Measurements from ENCODE around the gene ZNF22.

ZNF22 gene

DNA sequence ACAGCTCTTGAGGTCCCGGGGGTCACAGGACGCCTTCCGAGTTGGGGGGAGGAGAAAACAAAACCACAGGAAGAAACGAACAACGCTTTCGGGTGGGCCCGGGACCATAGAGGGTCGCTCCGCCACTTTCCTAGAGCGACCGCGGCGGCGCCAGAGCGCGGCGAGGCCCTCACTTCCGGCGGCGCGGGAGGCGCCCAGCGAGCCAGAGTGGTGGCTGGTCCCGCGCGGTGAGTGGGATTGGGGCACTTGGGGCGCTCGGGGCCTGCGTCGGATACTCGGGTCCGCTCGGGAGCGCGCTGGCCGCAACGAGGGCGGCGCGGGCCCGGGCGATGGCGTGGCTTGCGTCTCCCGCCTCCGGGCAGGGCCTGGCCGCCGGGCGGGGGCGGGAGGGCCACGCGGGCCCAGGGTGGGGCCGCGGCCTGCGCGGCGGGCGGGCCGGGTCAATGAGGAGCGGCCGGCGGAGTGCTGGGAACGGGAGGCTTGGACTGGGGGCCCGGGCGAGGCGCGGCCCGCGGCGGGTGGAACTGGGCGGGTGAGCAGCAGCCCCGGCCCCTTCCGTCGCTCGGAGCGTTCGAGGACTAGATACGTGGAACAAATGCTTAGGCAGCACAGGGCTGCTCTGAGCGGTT lies at the start of gene ZNF22:
Gene ZNF22 (plus strand): TSS at position 172 of the 629 bp plus-strand sequence. CDS start 2,446 bp downstream, outside the sequence.
- DNase-seq (ENCODE audit: low read depth), result peak; percentile 69

DNA sequence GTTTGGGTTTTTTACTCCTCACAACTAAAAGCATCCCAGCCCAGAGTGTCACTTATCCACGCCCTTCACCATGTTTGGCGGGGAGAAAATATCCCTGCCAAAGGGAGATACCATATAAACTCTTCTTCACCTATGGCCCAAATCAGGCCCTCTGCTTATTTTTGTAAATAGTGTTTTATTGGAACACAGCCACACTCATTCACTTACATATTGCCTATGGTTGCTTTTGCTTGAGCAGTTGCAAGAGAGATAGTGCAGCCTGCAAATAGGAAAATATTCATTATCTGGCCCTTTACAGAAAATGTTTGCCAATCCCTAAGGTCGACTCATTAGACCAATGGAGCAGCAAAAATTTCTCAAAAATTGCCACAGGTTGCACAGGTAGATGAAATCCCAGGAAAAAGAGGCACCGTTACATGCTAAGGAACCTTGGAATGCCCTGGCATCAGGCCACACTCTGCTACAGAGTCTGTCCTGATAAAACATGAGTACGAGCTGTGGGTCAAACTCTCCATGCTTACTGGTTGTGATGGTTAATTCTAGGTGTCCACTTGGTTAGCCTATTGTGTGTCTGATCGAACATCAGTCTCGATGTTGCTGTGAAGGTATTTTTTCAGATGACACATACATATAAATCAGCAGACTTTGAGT lies 49.0 kb upstream of the ZNF22 start:
- DNase-seq (ENCODE audit: low read depth), result no peak

DNA sequence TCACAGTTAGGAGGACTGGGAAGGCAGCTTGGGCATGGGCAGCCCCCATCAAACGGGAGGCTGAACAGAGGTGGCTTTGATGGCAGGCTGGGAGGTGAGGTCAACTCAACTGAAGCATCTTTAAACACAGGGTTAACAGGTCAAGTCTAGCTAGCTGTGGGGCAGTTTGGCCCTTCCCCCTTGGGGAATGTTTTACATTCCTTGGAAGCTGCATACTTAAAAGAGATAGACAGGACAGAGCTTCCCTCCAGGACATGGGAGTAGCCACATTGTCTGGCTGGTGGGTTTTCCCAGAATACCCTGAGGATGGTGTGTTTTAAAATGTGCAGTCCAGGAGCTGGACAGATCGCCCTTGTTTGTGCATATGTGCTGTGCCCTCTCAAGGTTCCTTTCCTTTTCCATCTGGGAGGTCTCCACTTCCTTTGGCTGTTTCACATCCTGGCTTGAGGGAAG lies 47.9 kb upstream of the ZNF22 start:
- DNase-seq (ENCODE audit: low read depth), result no peak

DNA sequence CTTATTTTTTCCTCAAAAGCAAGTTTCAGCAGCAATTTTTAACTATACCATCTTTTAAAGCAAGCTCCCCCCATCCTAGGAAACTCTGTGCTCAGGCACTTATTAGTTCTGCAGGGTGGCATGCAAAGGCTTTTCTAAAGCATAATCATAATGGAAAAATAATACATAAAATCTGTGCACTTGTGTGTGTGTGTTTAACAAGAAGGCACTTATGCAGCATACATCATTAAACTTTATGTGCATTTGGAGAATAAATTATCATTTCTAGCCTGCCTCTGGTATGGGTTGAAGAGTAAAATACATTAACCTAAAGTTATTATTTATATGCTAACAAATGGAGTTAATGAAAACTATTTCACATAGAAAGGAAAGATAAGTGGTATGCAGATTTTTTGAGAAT lies 46.7 kb upstream of the ZNF22 start:
- DNase-seq (ENCODE audit: low read depth), result no peak

DNA sequence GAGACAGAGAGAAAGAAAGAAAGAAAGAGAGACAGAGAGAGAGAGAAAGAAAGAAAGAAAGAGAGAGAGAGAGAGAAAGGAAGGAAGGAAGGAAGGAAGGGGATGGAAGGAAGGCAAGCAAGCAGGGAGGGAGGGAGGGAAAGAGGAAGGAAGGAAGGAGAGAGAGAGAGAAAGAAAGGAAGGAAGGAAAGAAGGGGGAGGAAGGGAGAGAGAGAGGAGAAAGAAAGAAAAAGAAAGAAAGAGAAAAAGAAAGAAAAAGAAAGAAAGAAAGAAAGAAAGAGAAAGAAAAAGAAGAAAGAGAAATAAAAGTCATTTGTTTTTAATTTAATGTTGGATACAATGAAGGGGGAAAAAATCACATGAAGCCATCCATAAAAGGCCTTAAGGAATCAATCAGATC lies 45.8 kb upstream of the ZNF22 start:
- DNase-seq (ENCODE audit: low read depth), result no peak

DNA sequence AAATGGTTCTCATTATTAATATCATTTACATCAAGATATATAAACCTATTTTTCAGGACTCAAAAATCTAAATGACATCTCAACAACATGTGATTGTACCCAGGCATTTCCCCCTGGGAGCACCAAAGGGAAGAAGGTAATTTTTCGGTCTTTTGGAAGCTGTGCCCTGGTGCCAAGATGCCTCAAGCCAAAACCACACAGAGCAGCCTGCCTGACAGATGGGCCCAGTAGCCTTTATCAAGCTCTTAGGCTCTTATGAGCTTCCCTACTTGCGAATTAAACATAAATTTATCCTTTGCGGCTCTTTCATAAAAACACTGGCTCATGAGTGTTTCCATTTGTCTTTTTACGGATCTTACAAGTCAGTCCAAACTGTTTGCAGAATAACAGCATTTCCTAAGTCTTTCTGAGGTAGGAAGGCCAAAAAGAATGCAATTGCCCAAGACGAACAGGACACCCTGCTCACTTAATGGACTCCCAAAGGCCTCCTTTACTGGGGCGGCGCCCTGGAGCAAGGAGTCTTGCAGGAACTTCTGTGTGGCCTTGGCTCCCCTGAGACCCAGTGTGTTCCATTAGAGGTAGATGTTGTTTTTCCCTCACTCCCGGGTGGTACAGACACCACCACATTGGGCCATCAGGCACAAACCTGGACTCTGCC lies 45.2 kb upstream of the ZNF22 start:
- no peak for DNase-seq (ENCODE audit: low read depth)

DNA sequence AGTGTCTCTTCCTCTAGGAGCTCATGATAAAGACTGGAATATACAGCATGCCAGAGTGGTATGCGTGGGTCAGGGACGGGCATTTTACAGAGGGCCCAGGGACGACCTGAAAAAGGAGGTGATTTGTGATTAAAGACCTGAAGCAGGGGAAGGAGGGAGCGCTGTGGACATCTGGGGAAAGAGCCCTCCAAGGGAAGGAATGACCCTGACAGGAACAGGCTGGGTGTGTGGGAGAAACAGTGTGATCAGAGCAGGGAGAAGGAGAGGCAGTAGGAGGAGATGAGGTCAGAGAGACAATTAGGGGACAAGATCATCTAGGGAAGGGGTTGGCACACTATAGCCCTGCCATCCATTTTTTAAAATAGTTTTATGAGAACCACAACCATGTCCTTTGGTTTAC lies 44.5 kb upstream of the ZNF22 start:
- no peak for DNase-seq (ENCODE audit: low read depth)

DNA sequence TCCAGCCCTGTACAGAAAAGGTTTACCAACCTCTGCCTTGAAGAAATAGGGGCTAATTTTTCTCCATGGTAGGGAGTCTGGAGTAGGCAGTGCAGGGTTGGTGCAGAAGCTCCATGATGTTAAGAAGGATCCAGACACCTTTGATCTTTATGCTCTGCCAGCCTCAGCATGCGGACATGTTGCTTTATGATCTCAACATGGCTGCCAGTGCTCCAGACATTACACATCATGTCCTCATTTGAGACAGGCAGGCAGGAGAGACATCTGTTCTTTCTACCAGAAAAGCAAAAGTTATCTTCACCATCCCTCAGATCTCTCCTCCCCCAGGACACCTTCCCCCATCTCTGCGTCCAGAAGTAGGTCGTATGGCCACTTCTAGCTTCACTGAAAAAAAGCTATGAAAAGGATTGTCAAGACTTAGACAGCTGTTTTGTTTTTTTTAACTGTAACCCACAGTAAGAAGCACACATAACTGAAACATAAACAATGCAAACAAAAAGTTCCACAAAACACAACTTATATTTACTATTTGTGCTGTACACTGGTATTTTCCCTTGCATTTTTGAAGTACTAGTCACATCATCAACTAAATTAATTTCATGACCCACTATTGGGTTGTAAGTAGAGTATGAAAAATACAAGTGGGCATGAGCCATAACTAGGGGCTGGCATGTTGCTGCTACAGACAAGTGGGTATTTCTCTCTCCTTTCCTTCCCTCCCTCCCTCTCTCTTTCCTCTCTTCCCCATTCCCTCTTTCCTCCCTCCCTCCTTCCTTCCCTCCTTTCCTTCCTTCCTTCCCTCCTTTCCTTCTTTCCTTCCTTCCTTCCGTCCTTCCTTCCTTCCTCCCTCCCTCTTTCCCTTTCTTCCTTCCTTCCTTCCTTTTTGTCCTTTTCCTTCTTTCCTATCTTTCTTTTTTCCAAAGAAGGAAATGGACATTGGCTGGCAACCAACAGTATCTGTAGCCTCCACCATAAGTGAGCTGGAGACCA lies 43.7 kb upstream of the ZNF22 start:
- no peak for DNase-seq (ENCODE audit: low read depth)

DNA sequence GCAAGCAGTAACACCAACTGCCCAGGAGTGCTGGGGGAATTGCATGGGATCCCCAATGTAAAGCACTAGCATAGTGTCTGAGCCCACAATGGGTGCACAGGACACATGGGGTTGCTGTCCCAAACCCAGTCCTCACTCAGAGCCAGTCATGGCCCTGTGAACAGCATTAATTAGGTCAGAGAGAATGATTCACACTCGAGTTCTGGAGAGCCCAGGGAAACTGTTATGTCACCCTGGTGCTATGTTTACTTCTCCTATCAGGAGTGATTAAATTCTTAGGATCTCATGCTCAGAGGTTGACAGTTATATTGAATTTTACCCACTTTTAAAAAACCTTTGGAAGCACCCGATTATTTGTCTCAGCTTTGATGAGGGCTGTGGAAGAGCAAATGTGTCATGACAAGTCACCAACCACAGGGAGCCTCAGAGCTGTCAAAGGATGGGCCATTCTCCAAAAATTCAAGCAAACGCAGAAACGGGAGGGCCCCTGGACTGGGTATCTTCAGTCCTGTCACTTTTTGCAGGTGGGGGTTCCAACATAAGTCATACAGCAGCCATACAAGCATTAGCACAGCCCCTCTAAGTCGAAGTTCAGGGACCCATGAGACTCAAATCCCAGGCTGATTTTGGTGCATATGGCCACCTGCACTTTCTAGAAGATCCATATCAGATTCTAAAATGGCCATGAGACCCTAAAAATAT lies 42.4 kb upstream of the ZNF22 start:
- no peak for DNase-seq (ENCODE audit: low read depth)

DNA sequence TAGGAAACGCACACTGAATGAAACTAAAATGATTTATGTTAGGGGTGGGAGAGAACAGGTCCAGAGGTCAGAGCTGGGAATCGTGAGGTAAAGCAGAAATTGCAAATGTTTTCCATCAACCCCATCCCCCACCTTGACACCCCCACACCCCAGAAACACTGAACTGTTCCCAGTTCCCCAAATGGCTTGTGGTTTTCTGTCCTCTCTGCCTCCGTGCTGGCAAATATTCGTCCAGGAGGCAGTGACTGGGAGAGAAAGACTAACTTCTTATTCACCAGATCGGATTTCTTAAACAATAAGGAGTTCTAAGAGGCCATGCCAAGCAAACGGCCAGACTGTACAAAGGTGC lies 41.9 kb upstream of the ZNF22 start:
- no peak for DNase-seq (ENCODE audit: low read depth)

DNA sequence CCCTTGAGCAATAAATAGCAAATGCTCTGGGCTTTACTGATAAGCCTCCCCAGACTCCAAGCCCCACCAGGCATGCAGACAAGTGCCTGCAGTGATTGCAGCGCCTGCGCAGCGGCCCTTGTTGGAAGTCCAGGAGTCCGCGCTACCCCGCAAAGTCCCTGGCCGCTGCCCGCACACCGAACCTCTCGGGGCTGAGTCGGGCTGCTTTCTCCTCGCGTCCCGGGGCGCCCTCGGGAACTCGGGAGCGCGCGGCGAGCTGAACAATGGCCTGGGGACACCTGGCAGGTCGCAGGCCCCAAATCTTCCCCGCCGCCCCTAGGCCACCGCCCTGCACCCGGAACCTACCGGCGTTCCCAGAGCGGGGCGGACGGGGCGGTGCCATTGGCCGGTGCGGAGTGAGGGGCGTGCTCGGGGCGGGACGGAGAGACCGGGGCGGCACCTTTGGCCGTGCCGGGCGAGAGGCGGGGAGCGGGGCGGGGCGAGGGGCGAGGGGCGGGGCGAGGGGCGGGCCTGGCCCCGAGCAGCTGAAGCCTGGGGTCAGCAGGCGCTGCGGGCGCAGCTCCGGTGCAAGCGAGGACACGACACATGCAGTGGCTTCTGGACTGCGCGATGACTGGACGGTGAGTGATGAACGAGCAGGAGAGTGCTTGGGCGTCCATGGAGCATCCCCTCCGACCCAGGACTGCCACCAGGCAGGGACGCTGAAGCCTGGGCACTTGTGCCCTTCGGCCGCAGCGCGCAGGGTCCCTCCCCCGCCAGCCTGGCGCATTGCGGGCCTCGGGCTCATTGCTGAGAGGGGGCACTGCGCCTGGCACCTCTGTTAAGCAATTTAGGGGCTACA lies 41.3 kb upstream of the ZNF22 start, which contains the start of gene RASSF4:
Gene RASSF4 (plus strand): TSS at position 556 of the 841 bp plus-strand sequence. CDS start 10,401 bp downstream, outside the sequence.
- peak; percentile 87 for DNase-seq (ENCODE audit: low read depth)

DNA sequence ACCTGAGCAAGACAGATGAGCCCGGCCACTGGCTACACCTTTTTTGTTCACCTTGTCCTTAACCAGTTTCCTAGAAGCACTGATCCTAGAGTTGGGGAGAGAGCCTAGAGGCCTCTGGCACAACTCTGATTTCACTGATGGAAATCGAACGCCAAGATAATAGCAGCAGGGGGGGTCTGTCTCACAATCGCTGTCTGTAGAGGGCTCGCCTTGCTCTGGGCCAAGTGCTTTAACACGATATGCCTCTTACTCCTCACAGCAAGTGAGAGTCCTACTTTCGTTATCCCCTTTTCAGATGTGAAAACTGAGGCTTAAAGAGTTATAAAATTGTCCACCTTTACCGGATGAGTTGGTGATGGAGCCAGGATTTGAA lies 40.6 kb upstream of the ZNF22 start:
- no peak for DNase-seq (ENCODE audit: low read depth)

DNA sequence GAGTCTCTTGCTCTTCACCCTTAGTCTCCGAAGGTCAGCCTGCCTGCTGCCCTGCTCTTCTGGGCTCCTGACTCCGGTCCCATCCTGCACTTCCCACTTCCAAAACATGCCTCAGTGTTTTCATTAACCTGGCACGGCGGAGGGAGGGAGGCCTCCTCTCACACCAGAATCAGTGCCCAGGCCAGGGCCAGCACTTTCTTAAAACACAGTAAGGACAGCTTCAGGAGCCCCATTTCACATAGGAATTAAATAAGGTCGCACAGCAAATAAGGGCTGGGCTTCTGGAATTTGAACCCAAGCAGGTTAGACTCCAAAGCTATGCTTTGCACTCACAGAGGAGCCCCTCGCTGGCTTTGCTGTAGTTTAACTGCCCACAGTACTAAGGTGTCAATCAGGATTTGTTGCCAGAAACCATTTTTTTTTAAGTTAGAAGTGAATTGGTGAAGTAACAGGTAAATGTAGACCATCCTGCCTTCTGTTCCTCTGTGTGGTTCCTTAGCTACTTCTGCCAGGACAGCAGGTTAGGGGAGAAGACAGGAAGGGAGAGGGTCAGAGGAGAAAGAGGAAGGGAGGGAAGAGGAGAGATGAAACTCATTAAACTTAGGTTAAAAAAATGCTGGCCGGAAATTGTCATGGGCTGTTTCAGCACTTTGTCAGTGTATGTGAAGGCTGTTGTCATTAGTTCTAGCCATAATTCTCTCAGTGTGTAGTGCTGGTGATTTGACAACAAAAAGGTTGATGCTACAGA lies 40.1 kb upstream of the ZNF22 start:
- no peak for DNase-seq (ENCODE audit: low read depth)

DNA sequence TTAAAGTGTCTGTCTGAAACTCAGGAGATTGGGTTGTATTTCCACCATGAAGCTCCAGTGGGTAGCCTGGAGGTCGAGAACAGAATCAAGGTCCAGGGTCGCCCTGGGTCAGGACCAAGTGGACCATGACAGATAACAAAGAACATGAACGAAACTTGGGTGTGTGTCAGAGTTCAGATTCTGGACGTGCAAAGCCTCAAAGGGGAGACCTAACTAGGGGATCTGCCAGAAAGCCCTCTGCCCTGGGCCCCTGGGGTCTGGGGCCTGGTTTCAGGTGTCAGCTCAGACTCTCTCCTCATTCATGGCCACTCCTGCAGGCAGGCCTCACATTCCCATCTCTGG lies 39.5 kb upstream of the ZNF22 start:
- no peak for DNase-seq (ENCODE audit: low read depth)

DNA sequence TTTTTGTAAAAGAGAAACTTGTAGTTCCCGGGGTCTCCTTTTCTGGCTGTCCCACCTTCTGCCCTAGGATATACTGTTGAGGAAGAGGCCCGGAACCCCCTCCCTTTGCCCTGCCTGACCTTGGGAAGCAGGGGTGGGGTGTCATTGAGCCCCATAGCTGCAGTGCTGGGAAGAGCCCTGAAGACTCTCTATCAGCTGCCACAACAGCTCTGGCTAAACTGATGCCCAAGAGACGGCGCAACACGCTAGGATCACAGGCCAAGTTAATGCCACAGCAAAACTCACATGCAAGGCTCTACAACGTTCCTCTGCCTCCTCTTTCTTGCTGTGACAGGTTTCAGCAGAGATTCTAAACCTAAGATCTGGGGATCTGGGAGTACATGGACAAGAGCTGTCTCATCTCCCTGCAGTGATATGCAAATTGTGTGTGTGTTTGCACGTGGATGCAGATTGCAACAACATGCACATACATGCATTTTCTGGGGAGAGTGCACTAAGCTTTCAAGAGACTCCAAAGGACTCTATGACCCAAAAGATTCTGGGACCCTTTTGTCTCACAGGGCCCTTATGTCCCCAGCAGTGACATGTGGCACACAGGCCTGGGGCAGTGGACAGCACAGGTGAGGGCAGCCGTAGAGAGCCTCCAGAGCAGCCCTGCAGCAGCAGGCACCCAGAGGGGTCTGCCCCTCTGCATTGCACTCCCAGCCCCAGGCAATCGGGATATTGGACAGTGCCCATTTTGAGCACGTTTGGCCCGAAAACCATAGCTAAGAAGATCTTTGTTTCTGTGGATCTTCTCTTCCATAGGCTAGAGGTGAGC lies 38.6 kb upstream of the ZNF22 start:
- no peak for DNase-seq (ENCODE audit: low read depth)

DNA sequence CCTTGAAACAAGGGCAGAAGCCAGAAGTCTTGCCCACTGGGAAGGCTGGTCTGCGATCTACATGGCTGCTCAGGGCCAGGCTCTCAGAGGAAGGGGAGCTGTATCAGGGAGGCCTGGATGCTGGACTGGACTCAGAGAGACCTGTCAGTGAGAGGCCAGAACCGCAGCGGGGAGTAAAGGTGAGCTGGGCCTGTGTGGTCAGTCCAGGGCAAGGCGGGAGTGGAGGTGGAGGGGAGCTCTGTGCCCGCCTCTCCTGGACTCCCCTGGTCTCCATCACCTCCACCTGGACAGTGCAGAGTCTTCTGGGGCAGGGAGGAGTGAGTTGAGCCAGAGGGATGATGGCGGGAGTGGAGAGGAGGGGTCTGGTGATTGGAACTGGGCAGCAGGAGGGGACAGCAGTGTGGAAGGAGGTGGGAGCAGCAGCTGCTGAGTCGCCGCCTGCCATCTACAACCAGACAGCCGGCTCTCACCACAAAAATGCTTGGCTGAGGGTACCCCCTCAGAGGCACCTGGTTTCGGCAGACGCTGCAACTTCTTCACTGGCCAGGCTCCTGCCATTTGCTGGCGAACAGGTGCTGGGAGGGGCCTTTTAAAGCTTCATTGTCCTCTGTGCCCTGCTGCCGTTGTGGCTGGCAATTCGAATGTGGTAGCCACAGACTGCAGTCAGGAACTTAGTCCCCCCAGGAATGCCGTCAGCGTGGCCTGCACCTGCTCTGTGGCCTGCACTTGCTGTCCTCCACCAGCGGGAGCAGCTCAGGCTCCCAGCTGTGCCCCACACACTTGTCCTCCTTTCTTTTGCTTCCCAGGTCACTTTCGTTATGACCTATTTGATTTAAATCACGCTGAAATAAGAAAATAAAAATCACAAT lies 37.6 kb upstream of the ZNF22 start:
- DNase-seq (ENCODE audit: low read depth), result no peak

DNA sequence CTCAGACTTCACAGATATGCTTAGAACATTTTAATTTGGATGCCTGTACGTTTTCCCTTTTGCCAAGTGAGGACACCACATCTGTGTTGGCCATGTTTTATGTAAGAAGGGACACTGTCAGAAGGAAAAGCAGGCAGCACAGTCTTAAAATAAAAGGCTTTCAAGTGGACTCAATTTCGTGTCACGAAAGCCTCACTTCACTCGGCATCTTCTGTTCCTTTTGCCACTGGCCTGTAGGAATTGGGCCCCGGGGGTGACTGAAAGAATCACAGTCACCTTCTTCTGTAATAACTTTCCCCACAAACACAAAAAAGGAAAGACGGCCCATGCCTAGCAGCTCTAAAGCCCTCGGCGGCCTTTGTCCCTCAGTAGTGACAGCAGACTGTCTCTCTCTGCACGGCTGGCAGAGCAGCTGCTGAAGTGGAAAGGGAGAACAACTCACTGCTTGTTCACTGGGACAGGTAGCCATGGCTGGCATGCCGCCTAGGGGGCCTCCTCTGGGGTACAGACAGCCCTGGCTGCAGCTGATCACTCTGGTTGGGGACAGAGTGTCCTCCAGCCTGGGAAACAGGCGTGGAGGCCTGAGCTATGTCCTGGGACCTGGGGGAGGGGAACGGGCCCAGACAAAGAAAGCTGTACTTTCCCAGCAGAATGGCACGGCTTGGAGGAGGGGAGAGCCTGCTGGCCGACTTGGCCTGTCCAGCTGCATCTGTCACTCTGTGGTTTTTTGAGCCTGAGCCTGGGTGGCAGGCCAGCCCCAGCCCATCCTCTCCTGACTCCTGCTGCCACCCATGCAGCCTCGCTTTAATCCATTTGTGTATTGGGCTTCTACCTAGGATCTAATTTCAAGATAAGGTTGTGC lies 36.7 kb upstream of the ZNF22 start:
- no peak for DNase-seq (ENCODE audit: low read depth)
